C4-2B (cell line): ENCODE results near the gene TTLL12.
A peak's percentile ranks its signal among the peaks of the same experiment; 100 is the strongest.

ENCODE experiments used
- H3K27ac ChIP-seq: fragments of 450-650 bp; 2 replicates; pipeline ENCODE4 v1.5.1; 2017
- ZFX ChIP-seq: fragments of 450-650 bp; IDR thresholded peaks from 2 replicates; pipeline ENCODE4 v1.6.1; 2017
- TF ChIP-seq, protein P1 (sequence below): fragments of 450-650 bp; conservative IDR thresholded peaks from 2 replicates; pipeline ENCODE4 v1.5.1; 2017; ENCODE audit warnings: mild to moderate bottlenecking

TTLL12 gene

DNA sequence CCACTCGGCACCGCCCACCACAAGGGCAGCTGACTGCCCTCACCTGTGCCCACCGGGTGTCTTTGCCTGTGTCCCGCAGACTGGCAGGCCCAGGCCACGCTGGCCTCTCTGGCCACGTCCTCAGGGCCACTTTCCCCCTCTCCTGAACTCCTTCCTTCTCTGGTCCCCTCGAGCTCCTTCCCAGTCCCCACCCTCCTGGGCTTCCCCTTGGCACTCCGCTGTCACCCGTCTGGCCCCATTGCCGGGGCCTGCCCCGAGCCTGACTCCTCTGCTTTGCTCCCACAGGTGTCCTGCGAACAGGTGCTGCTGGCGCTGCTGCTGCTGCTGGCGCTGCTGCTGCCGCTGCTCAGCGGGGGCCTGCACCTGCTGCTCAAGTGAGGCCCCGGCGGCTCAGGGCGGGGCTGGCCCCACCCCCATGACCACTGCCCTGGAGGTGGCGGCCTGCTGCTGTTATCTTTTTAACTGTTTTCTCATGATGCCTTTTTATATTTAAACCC, 58.0 kb downstream of the TTLL12 start:
- H3K27ac ChIP-seq = no peak overlapping the region
- no peak for TF ChIP-seq ZFX
- TF ChIP-seq, protein P1, sequence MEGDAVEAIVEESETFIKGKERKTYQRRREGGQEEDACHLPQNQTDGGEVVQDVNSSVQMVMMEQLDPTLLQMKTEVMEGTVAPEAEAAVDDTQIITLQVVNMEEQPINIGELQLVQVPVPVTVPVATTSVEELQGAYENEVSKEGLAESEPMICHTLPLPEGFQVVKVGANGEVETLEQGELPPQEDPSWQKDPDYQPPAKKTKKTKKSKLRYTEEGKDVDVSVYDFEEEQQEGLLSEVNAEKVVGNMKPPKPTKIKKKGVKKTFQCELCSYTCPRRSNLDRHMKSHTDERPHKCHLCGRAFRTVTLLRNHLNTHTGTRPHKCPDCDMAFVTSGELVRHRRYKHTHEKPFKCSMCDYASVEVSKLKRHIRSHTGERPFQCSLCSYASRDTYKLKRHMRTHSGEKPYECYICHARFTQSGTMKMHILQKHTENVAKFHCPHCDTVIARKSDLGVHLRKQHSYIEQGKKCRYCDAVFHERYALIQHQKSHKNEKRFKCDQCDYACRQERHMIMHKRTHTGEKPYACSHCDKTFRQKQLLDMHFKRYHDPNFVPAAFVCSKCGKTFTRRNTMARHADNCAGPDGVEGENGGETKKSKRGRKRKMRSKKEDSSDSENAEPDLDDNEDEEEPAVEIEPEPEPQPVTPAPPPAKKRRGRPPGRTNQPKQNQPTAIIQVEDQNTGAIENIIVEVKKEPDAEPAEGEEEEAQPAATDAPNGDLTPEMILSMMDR = no peak

DNA sequence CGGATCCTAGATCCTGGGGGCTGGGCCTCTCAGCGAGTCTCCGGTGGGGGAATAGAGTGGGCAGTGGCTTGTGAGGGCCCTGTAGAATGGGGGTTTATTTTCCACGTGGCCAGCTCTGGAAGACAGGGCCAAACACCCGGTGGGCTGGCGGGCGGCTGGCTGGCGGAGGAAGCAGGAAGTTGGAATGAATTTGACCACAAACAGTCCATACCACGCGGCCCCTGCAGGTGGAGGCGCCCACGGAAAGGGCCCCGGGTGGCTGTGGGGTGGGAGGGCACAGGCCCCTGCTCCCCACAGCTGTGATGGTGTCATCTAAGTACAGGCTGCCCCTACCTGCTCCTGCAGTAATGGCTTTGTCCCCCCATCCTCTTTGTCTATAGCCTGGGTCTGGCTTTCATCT, 58.8 kb downstream of the TTLL12 start:
- TF ChIP-seq, protein P1 = no peak
- no peak for TF ChIP-seq ZFX
- H3K27ac ChIP-seq = no peak overlapping the region

DNA sequence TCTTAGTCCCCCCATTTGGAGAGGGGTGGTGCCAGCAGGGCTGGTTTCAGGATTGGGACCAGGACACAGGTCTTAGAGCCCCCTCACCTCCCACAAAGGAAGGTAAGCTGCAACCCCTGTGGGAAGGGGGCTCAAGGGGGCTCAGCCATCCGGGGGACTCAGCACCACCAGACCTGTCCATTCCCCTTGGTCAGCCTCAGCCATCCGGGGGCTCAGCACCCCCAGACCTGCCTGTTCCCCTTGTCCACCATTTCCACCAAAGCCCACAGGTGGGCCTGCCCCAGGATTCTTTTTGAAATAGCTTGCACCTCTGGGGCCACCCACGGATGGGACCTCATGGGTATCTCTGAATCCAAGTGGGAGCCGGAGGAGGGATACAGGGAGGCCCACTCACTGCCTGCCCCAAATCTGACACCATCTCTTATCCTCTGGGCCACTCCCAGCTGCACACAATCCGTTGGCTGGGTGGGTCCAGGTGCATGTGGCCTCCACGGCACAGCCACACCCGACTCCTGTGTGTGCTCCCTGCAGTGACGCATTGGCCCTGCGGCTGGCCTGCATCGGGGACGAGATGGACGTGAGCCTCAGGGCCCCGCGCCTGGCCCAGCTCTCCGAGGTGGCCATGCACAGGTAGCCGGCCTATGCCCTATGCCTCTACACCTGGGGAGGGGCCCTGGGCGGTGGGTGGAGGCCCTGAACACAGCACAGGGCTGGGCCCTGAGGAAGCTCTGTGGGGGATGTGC, 59.6 kb downstream of the TTLL12 start:
- H3K27ac ChIP-seq = no peak overlapping the region
- TF ChIP-seq ZFX = no peak
- TF ChIP-seq, protein P1 = no peak

DNA sequence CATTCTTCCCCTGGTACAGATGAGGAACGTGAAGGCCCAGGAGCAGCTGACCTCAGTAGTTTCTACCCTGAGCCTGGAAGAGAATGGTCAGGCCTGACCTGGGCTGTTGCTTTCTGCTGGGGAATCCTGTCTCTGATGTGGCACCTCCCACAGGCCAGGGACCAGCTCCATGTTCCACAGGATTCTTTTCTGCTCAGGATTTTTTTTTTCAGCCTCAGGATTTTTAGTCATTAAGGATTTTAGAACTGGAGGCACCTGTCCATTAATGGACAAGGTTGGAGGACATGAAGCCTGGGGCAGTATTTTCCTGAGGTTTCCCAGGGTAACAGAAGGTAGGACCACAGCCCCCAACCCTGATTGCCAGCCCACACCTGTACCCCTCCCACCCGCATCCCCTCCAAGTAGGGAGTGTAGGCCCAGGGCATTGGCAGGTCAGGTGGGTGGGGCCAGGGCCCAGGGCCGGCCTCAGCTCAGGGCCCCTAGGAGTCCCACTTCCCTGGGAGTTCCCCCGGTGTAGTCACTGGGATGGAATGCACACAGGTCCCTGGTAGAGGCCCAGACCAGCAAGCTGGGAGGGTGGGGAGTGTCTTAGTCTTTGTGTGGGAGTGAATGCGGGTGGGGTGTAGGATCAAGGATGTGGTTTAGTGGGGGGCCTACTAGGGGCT, 60.3 kb downstream of the TTLL12 start:
- TF ChIP-seq ZFX = no peak
- TF ChIP-seq, protein P1 = no peak

DNA sequence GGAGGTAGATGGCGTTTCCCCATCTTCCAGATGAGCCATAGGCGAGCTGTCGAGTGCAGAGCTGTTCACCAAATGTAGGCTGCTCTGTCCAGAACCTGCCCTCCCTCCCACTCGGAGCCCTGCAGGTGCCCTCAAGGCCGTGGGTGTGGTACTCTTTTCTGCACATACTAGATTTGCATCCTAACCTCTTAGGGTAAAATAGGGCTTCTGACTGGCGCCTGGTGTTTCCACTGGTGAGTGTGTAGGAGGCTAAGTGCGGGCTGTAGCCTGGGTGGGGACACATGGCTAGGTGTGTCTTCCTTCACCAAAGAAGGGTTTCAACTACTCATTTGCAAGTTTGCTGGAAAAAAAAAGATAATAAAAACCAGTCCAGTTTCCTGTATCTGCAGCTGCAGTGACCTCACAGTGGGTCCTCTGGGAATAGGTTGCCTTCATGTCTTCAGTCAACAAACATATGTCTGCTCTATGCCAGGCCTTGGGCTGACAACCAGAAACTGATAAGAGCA, 67.9 kb downstream of the TTLL12 start:
- TF ChIP-seq, protein P1 = no peak
- TF ChIP-seq ZFX = no peak
- H3K27ac ChIP-seq = peak overlapping the region; percentile 36

More for the DNA sequence above, 60.3 kb downstream of the TTLL12 start:
- no peak overlapping the region for H3K27ac ChIP-seq

DNA sequence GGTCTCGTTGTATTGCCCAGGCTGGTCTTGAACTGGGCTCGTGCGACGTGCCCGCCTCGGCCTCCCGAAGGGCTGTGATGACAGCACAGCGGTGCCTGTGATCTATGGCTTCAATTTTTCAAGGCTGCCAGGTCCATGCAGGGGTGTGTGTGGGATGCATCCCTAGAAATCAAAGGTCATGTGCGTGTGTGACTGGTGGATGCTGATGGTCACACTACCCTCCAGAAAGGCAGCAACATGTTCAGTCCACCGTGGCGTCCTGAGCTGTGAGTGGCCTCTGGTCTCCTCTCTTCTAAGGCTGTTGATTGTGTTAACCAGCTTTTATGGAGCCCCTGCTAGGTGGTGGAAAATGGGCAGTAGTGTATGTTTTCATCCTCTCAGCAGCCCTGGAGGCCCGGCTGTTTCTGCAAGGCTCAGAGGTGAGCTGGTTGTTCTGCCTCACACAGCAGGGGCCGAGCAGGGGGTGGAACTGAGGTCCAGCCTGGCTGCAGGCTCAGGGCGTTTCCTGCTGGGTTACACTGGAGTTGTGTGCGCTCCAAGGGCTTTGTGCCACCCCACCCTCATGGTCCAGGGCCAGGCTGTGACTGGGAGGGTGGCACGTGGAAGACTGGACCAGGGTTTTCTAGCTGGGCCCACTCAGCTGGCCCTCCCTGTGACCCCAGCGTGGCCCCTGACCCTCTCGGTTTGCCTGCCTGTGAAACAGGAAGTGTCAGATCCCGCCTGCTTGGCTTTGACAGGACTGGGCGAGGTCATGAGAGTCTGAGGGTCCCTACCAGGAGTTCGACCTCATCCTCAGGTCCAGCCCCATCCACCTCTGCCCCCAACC, 68.7 kb downstream of the TTLL12 start:
- peak overlapping the region; percentile 36 for H3K27ac ChIP-seq
- TF ChIP-seq ZFX = no peak
- TF ChIP-seq, protein P1 = no peak
